GM12892 (cell line): ENCODE measurements around the gene RRP36.

Experiments used
- DNase-seq: peaks from one replicate; pipeline ENCODE4 v3.0.0; 2011; ENCODE audit not compliant: insufficient read length
- FAIRE-seq: peaks from 2 replicates; lab custom pipeline; 2011; peaks lifted over from hg19 to GRCh38; lab: Jason Lieb, UNC
- POLR2A ChIP-seq: IDR thresholded peaks from 2 replicates; pipeline ENCODE4 v1.6.1; 2011; ENCODE audit warnings: low read depth, low read length, control low read depth
- POLR2AphosphoS5 ChIP-seq: IDR thresholded peaks from 2 replicates; pipeline ENCODE4 v1.6.1; 2011; ENCODE audit warnings: low read depth, low read length, control low read depth
- TAF1 ChIP-seq: IDR thresholded peaks from 2 replicates; pipeline ENCODE4 v1.6.1; 2011; ENCODE audit warnings: low read depth, mild to moderate bottlenecking, control low read depth, low read length, borderline replicate concordance

The RRP36 gene

DNA sequence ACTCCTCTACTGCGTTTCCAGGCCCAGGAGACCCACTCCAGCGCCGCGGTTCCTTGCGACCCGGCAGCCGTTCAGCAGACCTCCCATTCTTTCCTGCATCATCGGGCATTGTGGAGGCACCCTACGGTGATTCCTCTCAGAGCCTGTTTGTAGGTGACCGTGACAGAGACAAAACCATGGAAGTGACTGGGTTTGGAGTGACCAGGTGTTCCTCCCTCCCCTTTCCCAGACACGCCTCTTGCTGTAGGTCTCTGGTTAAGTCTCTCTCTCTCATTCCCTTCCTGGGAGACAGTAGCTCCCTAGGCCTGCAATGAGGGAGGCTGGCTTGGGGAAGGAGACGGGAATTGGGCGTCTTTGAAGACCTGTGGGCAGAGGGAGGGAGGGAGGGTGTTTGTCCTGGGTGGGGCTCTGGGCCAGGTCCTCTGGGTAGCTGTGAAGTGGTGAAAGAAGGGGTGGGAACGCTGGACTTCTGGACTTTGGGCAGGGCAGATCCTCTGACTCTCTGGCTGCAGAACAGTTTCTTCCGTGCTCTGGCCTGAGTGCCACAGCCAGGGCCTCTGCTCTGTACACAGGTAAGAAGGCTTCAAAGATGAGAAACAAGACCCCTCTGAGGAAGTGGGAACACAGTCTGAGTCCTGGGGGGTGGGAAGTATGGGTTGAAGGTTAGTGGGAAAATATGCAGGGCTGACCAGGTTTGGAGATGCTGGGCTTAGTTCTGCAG is 38.8 kb downstream of the RRP36 start:
- FAIRE-seq (no peak), DNase-seq (no peak)
- TF ChIP-seq TAF1 = no peak
- no peak for TF ChIP-seq POLR2AphosphoS5
- no peak for TF ChIP-seq POLR2A

DNA sequence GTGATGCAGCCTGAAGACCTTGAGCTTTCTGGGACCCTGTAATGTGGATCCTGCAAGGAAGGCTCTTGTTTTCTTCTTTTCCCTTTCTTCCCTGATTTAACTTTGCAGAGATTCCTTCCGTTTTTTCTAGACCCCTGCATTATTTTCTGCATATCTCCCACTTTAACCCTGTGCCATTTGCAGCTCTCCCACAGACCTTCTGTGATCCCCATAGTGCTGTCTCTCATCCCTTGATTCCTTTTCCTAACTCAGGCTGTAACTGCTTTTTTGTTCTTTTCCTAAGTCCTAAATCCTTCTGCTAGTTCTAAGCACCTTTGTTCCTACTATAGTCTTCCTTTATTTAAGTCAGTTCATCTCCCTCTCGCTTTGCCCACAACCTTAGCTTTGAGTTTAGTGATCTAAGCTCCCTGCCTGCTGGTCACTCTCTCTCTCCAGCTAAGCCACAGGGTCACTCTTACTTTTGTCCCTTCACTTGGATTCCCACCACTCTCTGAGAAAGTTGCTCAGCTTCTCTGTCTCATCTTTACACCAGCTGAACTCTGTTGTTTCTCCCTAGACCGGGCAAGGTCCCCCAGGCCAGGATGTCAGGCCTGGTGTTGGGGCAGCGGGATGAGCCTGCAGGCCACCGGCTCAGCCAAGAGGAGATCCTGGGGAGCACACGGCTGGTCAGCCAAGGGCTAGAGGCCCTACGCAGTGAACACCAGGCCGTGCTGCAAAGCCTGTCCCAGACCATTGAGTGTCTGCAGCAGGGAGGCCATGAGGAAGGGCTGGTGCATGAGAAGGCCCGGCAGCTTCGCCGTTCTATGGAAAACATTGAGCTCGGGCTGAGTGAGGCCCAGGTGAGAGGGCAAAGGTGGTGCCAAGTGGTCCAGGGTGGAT is 39.6 kb downstream of the RRP36 start:
- DNase-seq (no peak), FAIRE-seq (no peak)
- TF ChIP-seq POLR2AphosphoS5 = no peak
- no peak for TF ChIP-seq POLR2A
- no peak for TF ChIP-seq TAF1

DNA sequence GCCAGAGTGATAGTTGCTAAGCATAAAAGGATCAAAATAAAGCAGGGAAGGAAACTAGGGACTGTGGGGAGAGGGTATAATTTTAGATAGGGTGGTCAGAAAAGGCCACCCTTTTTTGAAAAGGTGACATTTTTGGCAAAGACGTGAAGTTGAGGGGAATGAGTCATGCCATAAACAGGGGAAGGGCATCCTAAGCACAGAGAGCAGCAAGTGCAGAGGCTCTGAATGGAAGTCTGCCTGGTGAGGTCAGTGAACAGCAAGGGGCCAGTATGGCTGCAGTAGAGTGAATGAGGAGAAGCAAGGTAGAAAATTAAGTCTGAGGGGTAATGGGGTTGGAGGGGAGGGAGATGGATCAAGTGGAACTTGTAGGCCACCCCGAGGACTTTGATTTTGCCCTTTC is 40.4 kb downstream of the RRP36 start:
- DNase-seq (no peak), FAIRE-seq (no peak)
- no peak for TF ChIP-seq POLR2A
- TF ChIP-seq TAF1 = no peak
- TF ChIP-seq POLR2AphosphoS5 = no peak

DNA sequence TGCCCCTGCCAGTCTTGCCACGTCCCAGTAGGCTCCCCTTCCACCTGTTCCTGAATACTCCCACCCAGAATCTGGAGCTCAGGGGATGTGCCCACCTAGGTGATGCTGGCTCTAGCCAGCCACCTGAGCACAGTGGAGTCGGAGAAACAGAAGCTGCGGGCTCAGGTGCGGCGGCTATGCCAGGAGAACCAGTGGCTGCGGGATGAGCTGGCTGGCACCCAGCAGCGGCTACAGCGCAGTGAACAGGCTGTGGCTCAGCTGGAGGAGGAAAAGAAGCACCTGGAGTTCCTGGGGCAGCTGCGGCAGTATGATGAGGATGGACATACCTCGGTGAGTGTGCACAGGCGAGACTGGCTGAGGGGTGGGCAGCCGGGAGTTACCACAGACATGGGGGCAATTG is 41.4 kb downstream of the RRP36 start:
- FAIRE-seq (no peak), DNase-seq (no peak)
- TF ChIP-seq POLR2A = no peak
- TF ChIP-seq POLR2AphosphoS5 = no peak
- no peak for TF ChIP-seq TAF1

DNA sequence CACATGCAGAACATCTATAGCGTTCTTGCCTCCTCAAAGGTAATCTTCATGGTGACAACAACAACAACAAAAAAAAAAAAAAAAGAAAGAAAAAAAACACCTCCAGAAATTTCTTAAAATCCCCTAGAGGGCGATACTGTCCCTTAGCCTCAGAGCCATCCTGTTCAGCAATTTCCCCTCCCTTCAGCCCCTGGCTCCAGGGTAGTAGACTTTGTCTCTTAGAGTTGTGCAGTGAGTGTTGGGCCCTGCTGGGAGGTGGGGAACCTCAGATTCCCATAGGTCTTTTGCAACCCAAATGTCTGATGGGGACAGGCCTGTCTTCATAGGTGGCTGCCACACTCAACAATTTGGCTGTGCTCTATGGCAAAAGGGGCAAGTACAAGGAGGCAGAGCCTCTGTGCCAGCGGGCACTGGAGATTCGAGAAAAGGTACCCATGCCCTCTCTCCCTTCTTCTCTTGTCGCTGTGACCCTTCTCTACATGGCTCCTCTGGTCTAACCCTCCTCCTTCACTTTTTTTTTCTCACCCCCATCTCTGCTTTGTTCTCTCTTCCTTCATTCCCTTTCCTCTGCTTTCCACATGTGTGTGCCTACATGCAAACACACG is 48.7 kb downstream of the RRP36 start:
- TF ChIP-seq TAF1 (no peak), POLR2A (no peak)
- DNase-seq = peak; percentile 61
- no peak for FAIRE-seq

DNA sequence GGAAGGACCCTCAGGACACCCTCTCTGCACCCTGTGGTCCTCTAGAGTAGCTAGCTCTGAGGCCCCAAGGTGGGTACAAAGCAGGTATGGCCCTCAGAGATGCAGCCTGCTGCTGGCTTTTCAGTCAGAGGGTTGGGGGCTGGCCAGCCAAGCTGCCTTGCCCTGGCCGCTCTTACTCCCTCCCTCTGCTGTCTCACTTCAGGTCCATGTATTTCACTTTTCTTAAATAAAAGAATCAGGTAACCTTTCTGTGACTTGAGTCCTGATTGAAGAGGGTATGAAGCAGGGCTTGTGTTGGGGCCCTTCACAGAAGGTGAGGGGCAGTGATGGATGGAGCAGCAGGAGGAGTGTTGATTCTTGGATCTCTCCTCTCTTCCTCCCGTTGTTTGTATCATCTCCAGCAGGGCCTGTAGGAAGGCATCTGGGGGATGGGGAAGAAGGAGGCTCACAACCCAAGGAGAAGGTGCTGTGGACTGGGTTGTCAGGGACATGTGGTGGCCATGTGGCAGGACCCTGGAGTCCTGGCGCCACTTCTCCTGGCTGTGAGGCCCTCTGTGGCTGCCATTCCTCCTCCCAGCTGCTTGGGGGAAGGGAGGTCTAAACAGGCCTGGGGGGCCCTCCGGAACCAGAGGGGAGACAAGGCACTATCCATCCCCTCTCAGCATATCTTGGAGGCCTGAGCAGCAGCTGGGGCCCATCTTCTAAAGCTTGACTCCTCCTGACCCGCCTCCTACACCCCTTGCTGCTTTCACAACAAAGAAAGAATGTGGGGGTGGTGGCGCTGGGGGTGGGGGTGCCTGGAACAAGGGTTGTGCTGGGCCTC is 53.6 kb downstream of the RRP36 start:
- DNase-seq (no peak), FAIRE-seq (no peak)
- TF ChIP-seq POLR2A = no peak
- TF ChIP-seq TAF1 = no peak
- TF ChIP-seq POLR2AphosphoS5 = no peak

DNA sequence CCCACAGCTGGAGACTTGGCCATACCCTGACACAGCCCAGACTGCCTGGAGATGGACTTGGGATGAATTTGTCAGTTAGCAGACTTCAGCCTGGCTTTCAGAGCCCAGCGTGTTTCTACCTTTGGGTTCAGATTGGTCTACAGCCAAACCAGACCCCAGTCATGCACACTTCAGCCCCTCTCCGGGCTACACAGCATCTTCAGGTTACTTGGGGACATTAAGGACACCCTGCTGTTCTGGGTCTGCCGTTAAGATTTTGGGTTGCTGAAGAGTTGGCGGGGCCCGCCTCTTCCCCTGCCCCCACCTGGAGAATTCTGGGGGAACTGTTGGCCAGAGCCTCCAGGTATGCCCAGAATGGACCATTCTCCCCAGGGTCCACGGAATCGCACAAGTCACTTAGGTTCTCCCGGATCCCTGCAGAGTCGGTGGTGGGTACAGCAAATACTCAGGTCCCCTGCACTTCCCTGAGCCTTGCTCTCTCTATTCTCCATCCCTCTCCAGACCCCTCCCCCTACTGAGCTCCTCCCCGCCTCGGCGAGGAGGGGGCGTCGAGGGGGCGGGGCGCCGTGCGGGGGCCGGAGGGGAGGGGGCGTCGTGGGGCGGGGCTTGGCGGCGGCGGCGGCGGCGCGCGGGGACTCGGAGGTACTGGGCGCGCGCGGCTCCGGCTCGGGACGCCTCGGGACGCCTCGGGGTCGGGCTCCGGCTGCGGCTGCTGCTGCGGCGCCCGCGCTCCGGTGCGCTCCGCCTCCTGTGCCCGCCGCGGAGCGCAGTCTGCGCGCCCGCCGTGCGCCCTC is 54.4 kb downstream of the RRP36 start, which contains the start of gene PTK7:
Gene PTK7 (plus strand): TSS at position 645 of the 794 bp plus-strand sequence. CDS start 175 bp downstream, outside the sequence.
- FAIRE-seq = no peak
- DNase-seq = no peak
- TF ChIP-seq TAF1 = no peak
- TF ChIP-seq POLR2AphosphoS5 = no peak
- no peak for TF ChIP-seq POLR2A

DNA sequence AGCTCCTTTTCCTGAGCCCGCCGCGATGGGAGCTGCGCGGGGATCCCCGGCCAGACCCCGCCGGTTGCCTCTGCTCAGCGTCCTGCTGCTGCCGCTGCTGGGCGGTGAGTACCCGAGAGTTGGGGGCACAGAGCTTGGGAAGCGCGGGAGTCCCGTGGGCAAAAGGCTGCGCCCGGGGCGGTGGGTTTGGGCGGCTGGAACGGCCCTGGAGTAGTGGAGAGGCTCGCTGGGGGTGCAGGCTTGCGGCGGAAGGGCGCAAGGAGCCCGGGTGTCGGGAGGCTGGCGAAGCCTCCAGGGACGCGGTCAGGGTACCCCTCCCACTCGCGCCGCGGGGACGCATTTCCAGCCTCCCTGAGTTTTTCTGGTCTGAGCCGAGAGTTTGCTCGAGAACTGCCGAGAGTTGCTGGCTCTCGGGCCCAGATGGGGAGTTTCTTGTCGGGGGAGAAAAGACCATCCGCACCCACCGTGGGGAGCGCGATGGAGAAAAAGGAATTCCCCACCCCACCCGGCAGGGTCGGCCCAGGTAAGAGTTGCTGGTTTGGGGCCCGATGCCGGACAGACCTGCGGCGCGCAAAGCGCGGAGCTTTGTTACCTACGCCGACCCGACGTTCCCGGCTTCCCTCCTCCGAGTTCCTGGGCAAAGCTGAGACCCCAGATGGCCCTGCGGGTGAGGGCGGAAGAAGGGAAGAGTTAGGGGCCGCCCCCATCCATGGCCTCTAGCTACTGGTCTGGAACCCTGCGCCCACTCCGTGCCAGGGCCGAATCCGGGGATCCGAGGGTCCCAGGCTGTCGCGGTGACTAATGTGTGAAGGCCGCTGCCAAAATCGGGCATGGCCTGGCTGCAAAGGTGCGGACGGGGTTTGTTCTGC is 55.3 kb downstream of the RRP36 start:
- FAIRE-seq (no peak), DNase-seq (no peak)
- no peak for TF ChIP-seq TAF1

DNA sequence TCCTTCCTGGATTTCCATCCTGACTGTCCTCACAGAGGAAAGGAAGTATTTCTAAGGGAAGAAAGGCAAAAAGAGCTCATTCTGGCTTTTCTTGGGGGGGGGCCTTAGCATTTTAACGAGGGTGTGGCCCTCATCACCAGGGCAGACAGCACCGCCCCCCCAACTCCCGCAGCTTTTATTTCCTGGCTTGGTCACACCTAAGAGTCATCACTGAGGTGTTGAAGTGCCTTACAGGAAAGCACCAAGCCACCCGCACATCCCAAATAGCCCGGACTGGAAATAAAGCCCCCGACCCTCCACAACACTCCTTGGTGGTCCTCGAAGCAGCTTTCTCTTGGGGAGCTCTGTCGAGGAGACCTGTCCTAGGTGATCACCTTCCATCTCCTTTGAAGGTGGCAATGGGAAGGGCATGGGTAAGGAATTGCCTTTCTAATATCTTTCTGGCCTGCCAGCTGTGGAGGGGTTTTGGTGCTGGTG is 55.9 kb downstream of the RRP36 start:
- DNase-seq (no peak), FAIRE-seq (no peak)
- TF ChIP-seq POLR2A (no peak), TAF1 (no peak), POLR2AphosphoS5 (no peak)
